Measurements from ENCODE around the gene PRDM16. TPM values are rescaled to one million over a fixed set of nuclear protein-coding genes. Genes with fewer than 3 reads are reported as not detected.
A peak's percentile ranks its signal among the peaks of the same experiment; 100 is the strongest.

Gene PRDM16
- total RNA-seq, 1 experiment from 2014 or later = 0.04 TPM

- H3K27ac ChIP-seq (ENCODE audit: low read length) = no peak overlapping the region
- ChIA-PET CTCF (interaction anchor here (0.5 kb wide), 1 partner anchor 25 kb away, joined by 4 read pairs; no protein-coding TSS in a partner anchor), POLR2A (ENCODE audit: unreplicated experiment) (no interaction called here)
- no peak overlapping the region for H2AFZ ChIP-seq (ENCODE audit: low read length)
- H3K9ac ChIP-seq (ENCODE audit: low read length) = no peak overlapping the region
- no peak overlapping the region for H3K4me2 ChIP-seq (ENCODE audit: low read length)
- H4K20me1 ChIP-seq (ENCODE audit: low read length) = no peaks in the 10 kb centered on the region
- TF ChIP-seq EZH2phosphoT487 (IDR thresholded peaks at IDR 0.05; ENCODE audit: borderline replicate concordance, low read length) = no peak
- peak; percentile 91 for TF ChIP-seq CTCF (conservative IDR thresholded peaks at IDR 0.05; ENCODE audit: low read depth, low read length)
- no peaks in the 10 kb centered on the region for H3K4me1 ChIP-seq (ENCODE audit: insufficient read depth, low read length)
- H3F3A ChIP-seq (ENCODE audit: low read length, unreplicated experiment) = no peaks in the 10 kb centered on the region
- DNase-seq = peak; percentile 90
- H3K9me2 ChIP-seq (replicated peaks; ENCODE audit: low read length) = no peaks in the 10 kb centered on the region
- peaks cover 55% of the 10 kb centered on the region for H3K27me3 ChIP-seq (ENCODE audit: low read length)
- no peak overlapping the region for H3K4me3 ChIP-seq (ENCODE audit: low read length)
- BruUV-seq (replicated peaks) = no TSS peak
- intact Hi-C loops (cut with micrococcal nuclease) = no loop called here
- H3K79me2 ChIP-seq (ENCODE audit: low read length) = no peaks in the 10 kb centered on the region
- peak; percentile 83 for ATAC-seq
- no peaks in the 10 kb centered on the region for H3K9me3 ChIP-seq (ENCODE audit: low read length)
- H3K36me3 ChIP-seq (ENCODE audit: low read depth, low read length) = no peaks in the 10 kb centered on the region
Measured at GRCh38 chr1:3319874-3320245, 250.9 kb downstream of the PRDM16 start.

- H3K4me2 ChIP-seq (ENCODE audit: low read length) = no peak overlapping the region
- no peaks in the 10 kb centered on the region for H3K9me3 ChIP-seq (ENCODE audit: low read length)
- ChIA-PET CTCF (no interaction called here), POLR2A (ENCODE audit: unreplicated experiment) (interaction anchor here (0.6 kb wide), 1 partner anchor 80 kb away, joined by 3 read pairs; no protein-coding TSS in a partner anchor)
- H3K79me2 ChIP-seq (ENCODE audit: low read length) = no peaks in the 10 kb centered on the region
- no TSS peak for BruUV-seq (replicated peaks)
- H3K27ac ChIP-seq (ENCODE audit: low read length) = no peak overlapping the region
- no peak for DNase-seq
- H3K36me3 ChIP-seq (ENCODE audit: low read depth, low read length) = no peaks in the 10 kb centered on the region
- TF ChIP-seq CTCF (conservative IDR thresholded peaks at IDR 0.05; ENCODE audit: low read depth, low read length) = no peak
- H3K27me3 ChIP-seq (ENCODE audit: low read length) = peaks cover 57% of the 10 kb centered on the region
- H3K4me3 ChIP-seq (ENCODE audit: low read length) = no peak overlapping the region
- no peaks in the 10 kb centered on the region for H3K9me2 ChIP-seq (replicated peaks; ENCODE audit: low read length)
- H3K4me1 ChIP-seq (ENCODE audit: insufficient read depth, low read length) = no peaks in the 10 kb centered on the region
- 0 out of 2 replicates have a peak, but pooled peaks have one; percentile 39 for ATAC-seq
- intact Hi-C loops (cut with micrococcal nuclease) = no loop called here
- no peak overlapping the region for H3K9ac ChIP-seq (ENCODE audit: low read length)
- H2AFZ ChIP-seq (ENCODE audit: low read length) = no peak overlapping the region
- no peaks in the 10 kb centered on the region for H3F3A ChIP-seq (ENCODE audit: low read length, unreplicated experiment)
- H4K20me1 ChIP-seq (ENCODE audit: low read length) = no peaks in the 10 kb centered on the region
Measured at GRCh38 chr1:3320246-3321152, 251.5 kb downstream of the PRDM16 start.

GRCh38 chr1:3321559-3322449, 252.8 kb downstream of the PRDM16 start:
- TF ChIP-seq EZH2 (IDR thresholded peaks at IDR 0.05; ENCODE audit: low read length, unreplicated experiment) = no peak
- no peak for TF ChIP-seq CTCF (conservative IDR thresholded peaks at IDR 0.05; ENCODE audit: low read depth, low read length)
- TF ChIP-seq EZH2phosphoT487 (IDR thresholded peaks at IDR 0.05; ENCODE audit: borderline replicate concordance, low read length) = no peak
- no peaks in the 10 kb centered on the region for H3K4me1 ChIP-seq (ENCODE audit: insufficient read depth, low read length)
- H3K4me3 ChIP-seq (ENCODE audit: low read length) = no peak overlapping the region
- no peaks in the 10 kb centered on the region for H3K79me2 ChIP-seq (ENCODE audit: low read length)
- H3K9ac ChIP-seq (ENCODE audit: low read length) = no peak overlapping the region
- ChIA-PET CTCF (no interaction called here), POLR2A (ENCODE audit: unreplicated experiment) (no interaction called here)
- H2AFZ ChIP-seq (ENCODE audit: low read length) = no peak overlapping the region
- no peaks in the 10 kb centered on the region for H3K9me3 ChIP-seq (ENCODE audit: low read length)
- H3K9me2 ChIP-seq (replicated peaks; ENCODE audit: low read length) = no peaks in the 10 kb centered on the region
- no peak overlapping the region for H3K27ac ChIP-seq (ENCODE audit: low read length)
- H3F3A ChIP-seq (ENCODE audit: low read length, unreplicated experiment) = no peaks in the 10 kb centered on the region
- no TSS peak for BruUV-seq (replicated peaks)
- no peaks in the 10 kb centered on the region for H4K20me1 ChIP-seq (ENCODE audit: low read length)
- no peak overlapping the region for H3K4me2 ChIP-seq (ENCODE audit: low read length)
- DNase-seq = no peak
- no peaks in the 10 kb centered on the region for H3K36me3 ChIP-seq (ENCODE audit: low read depth, low read length)
- no peak for ATAC-seq
- intact Hi-C loops (cut with micrococcal nuclease) = no loop called here
- peaks cover 57% of the 10 kb centered on the region for H3K27me3 ChIP-seq (ENCODE audit: low read length)
